IMR-90 (cell line): Measurements from ENCODE around the gene MTRF1L. TPM values are rescaled to one million over a fixed set of nuclear protein-coding genes. Genes with fewer than 3 reads are reported as not detected.
A peak's percentile ranks its signal among the peaks of the same experiment; 100 is the strongest.

Experiments
- ATAC-seq: fragments of 200-7000 bp; cut with Tn5 transposase; 2 replicates; pipeline ENCODE4 v1.9.1; 2020; ENCODE audit warnings: low read depth, mild to moderate bottlenecking, moderate library complexity
- BruUV-seq: library from RNA; stranded (reverse); fragments of 400-500 nt; replicated peaks from 2 replicates; lab custom pipeline; 2021; lab: Mats Ljungman, UMichigan
- CTCF ChIA-PET: fragments of 300-600 bp; formaldehyde crosslinking; extraction: SDS; loops from one replicate; lab custom pipeline; 2021; ENCODE audit warnings: antibody characterized with exemption; lab: Yijun Ruan, JAX
- POLR2A ChIA-PET: fragments of 300-600 bp; sonication (Branson Sonifier 250); formaldehyde crosslinking; loops from one replicate; lab custom pipeline; 2022; ENCODE audit warnings: antibody characterized with exemption; ENCODE audit not compliant: unreplicated experiment; lab: Charles Lee
- DNase-seq: peaks from one replicate; pipeline ENCODE4 v3.0.0; 2013
- H2AFZ ChIP-seq: replicated peaks from 2 replicates; pipeline ENCODE3; 2013; ENCODE audit warnings: low read length, mild to moderate bottlenecking; ENCODE audit not compliant: poor library complexity
- H2AK5ac ChIP-seq: 2 replicates; pipeline ENCODE4 v1.6.1; 2013; ENCODE audit warnings: low read depth, low read length, inconsistent platforms
- H2AK9ac ChIP-seq: replicated peaks from 2 replicates; pipeline ENCODE3; 2013; ENCODE audit warnings: mild to moderate bottlenecking, low read depth, low read length, moderate library complexity; ENCODE audit not compliant: poor library complexity
- H2BK120ac ChIP-seq: 2 replicates; pipeline ENCODE4 v1.6.1; 2013; ENCODE audit warnings: low read depth, low read length, inconsistent platforms
- H2BK15ac ChIP-seq: 3 replicates; pipeline ENCODE4 v1.6.1; 2013; ENCODE audit warnings: low read depth, low read length, inconsistent platforms
- H2BK20ac ChIP-seq: 2 replicates; pipeline ENCODE4 v1.6.1; 2013; ENCODE audit warnings: low read depth, mild to moderate bottlenecking, inconsistent platforms, low read length, moderate library complexity
- H2BK5ac ChIP-seq: 2 replicates; pipeline ENCODE4 v1.6.1; 2013; ENCODE audit warnings: mild to moderate bottlenecking, low read depth, low read length, inconsistent platforms; ENCODE audit not compliant: poor library complexity, severe bottlenecking
- H3K14ac ChIP-seq: replicated peaks from 2 replicates; pipeline ENCODE4 v1.6.1; 2013; ENCODE audit warnings: low read depth, low read length, inconsistent platforms
- H3K18ac ChIP-seq: 2 replicates; pipeline ENCODE4 v1.6.1; 2013; ENCODE audit warnings: low read depth, low read length, control low read depth
- H3K23ac ChIP-seq: 2 replicates; pipeline ENCODE4 v1.6.1; 2013; ENCODE audit warnings: low read depth, low read length, inconsistent platforms
- H3K27ac ChIP-seq: 2 replicates; pipeline ENCODE4 v1.5.1; 2013; ENCODE audit warnings: mild to moderate bottlenecking, control low read depth, low read length; ENCODE audit not compliant: insufficient read depth
- H3K27me3 ChIP-seq: 2 replicates; pipeline ENCODE4 v1.6.1; 2013; ENCODE audit warnings: low read length; ENCODE audit not compliant: control insufficient read depth, insufficient read depth
- H3K36me3 ChIP-seq: 2 replicates; pipeline ENCODE4 v1.6.1; 2013; ENCODE audit warnings: low read length, mixed read lengths; ENCODE audit not compliant: control insufficient read depth, insufficient read depth
- H3K4ac ChIP-seq: 2 replicates; pipeline ENCODE4 v1.6.1; 2013; ENCODE audit warnings: low read depth, low read length, inconsistent platforms
- H3K4me1 ChIP-seq: 2 replicates; pipeline ENCODE4 v1.6.1; 2013; ENCODE audit warnings: low read length, mixed read lengths; ENCODE audit not compliant: control insufficient read depth, insufficient read depth
- H3K4me2 ChIP-seq: 2 replicates; pipeline ENCODE4 v1.6.1; 2013; ENCODE audit warnings: low read depth, mild to moderate bottlenecking, control low read depth, low read length, moderate library complexity
- H3K4me3 ChIP-seq: 2 replicates; pipeline ENCODE4 v1.5.1; 2013; ENCODE audit warnings: low read depth, mild to moderate bottlenecking, control low read depth, low read length, moderate library complexity; ENCODE audit not compliant: insufficient read depth
- H3K56ac ChIP-seq: 2 replicates; pipeline ENCODE4 v1.6.1; 2013; ENCODE audit warnings: low read length, inconsistent platforms; ENCODE audit not compliant: insufficient read depth; ENCODE audit errors: extremely low read depth
- H3K79me1 ChIP-seq, 2 experiments: 2 replicates each; pipeline ENCODE4 v1.6.1; 2013; ENCODE audit warnings: low read length in 2 of 2, inconsistent platforms in 1 of 2, low read depth in 1 of 2
- H3K9ac ChIP-seq: 2 replicates; pipeline ENCODE4 v1.6.1; 2013; ENCODE audit warnings: low read depth, low read length, control low read depth
- H3K9me1 ChIP-seq: 2 replicates; pipeline ENCODE4 v1.6.1; 2013; ENCODE audit warnings: low read length, inconsistent platforms; ENCODE audit not compliant: insufficient read depth
- H3K9me3 ChIP-seq: 2 replicates; pipeline ENCODE4 v1.6.1; 2013; ENCODE audit warnings: low read length; ENCODE audit not compliant: control insufficient read depth, insufficient read depth
- H4K20me1 ChIP-seq: 2 replicates; pipeline ENCODE4 v1.6.1; 2013; ENCODE audit warnings: low read length, inconsistent platforms; ENCODE audit not compliant: insufficient read depth
- H4K5ac ChIP-seq: 2 replicates; pipeline ENCODE4 v1.6.1; 2013; ENCODE audit warnings: mild to moderate bottlenecking, low read depth, low read length, control low read depth
- H4K8ac ChIP-seq, 2 experiments: 2 replicates each; pipeline ENCODE4 v1.6.1; 2013; ENCODE audit warnings: low read depth in 2 of 2, low read length in 2 of 2, control low read depth in 1 of 2, inconsistent platforms in 1 of 2
- H4K91ac ChIP-seq: 2 replicates; pipeline ENCODE4 v1.6.1; 2013; ENCODE audit warnings: low read depth, low read length, inconsistent platforms; ENCODE audit not compliant: insufficient read depth
- CEBPB ChIP-seq: IDR thresholded peaks from 2 replicates; pipeline ENCODE4 v1.6.1; 2012; ENCODE audit warnings: low read depth, low read length, improper control_type of control experiment
- CTCF ChIP-seq: conservative IDR thresholded peaks from 2 replicates; pipeline ENCODE4 v1.5.1; 2012; ENCODE audit warnings: mild to moderate bottlenecking, low read depth, low read length, improper control_type of control experiment
- ELK1 ChIP-seq: fragments of 150-350 bp; IDR thresholded peaks from 2 replicates; pipeline ENCODE4 v1.6.1; 2016; ENCODE audit warnings: low read depth, mild to moderate bottlenecking, low read length, moderate library complexity, borderline replicate concordance
- MAFK ChIP-seq: IDR thresholded peaks from 2 replicates; pipeline ENCODE4 v1.6.1; 2012; ENCODE audit warnings: low read depth, low read length, improper control_type of control experiment
- MAZ ChIP-seq: IDR thresholded peaks from 2 replicates; pipeline ENCODE4 v1.6.1; 2012; ENCODE audit warnings: low read depth, mild to moderate bottlenecking, low read length, improper control_type of control experiment, moderate library complexity, borderline replicate concordance
- RCOR1 ChIP-seq: IDR thresholded peaks from 2 replicates; pipeline ENCODE4 v1.6.1; 2012; ENCODE audit warnings: mild to moderate bottlenecking, low read length, improper control_type of control experiment; ENCODE audit not compliant: insufficient replicate concordance
- USF2 ChIP-seq: fragments of 150-350 bp; IDR thresholded peaks from 2 replicates; pipeline ENCODE4 v1.6.1; 2017; ENCODE audit warnings: mild to moderate bottlenecking, antibody characterized with exemption, low read length, low read depth
- WGBS, 2 experiments: methylation state at CpG; one replicate each; pipeline versions ENCODE4 v1.1.5 to v1.1.7; 2013; ENCODE audit warnings: missing lambda C conversion rate in 2 of 2; ENCODE audit not compliant: insufficient read length in 1 of 2; ENCODE audit errors: extremely low coverage in 2 of 2; 5-methylcytosine and 5-hydroxymethylcytosine counted together
- dilution Hi-C: fragments of 300-500 bp; cut with HindIII; formaldehyde crosslinking; loops from one replicate; pipeline ENCODE4 v1.14.3; 2018; ENCODE audit warnings: low sequenced_read_pairs; ENCODE audit not compliant: unreplicated experiment
- in situ Hi-C: fragments of 300-500 bp; cut with MboI; formaldehyde crosslinking; loops from 3 replicates; pipeline ENCODE4 v1.14.3; 2019; ENCODE audit warnings: low sequenced_read_pairs, inconsistent platforms, mixed read lengths
- intact Hi-C: fragments of 100-400 bp; cut with micrococcal nuclease; formaldehyde crosslinking; loops from 2 replicates; pipeline ENCODE4 v1.10.0; 2022
- polyA plus RNA-seq, 3 experiments: library from polyadenylated mRNA; depleted of rRNA; stranded (reverse); fragments of >200 nt; gene quantifications; 2 replicates each; pipeline ENCODE4 v1.2.3, GENCODE V29; 2012; ENCODE audit warnings: low replicate concordance in 1 of 3
- total RNA-seq: library from RNA; depleted of rRNA; stranded (reverse); fragments of >200 nt; gene quantifications from 2 replicates; pipeline ENCODE4 v1.2.3, GENCODE V29; 2012

Gene MTRF1L
- total and polyA plus RNA-seq, 2 of the 4 experiments (the other 2 are of a cell fraction), result 6.9 to 11.1 TPM

GRCh38 chr6:152976749-152977148 lies 25.8 kb downstream of the MTRF1L start:
- peak overlapping the region; percentile 17 for H2BK5ac ChIP-seq
- H2BK120ac ChIP-seq, result no peak overlapping the region
- H3K4me3 ChIP-seq, result no peak overlapping the region
- H3K27me3 ChIP-seq, result no peaks in the 10 kb centered on the region
- peaks cover 5% of the 10 kb centered on the region for H3K4me1 ChIP-seq
- intact Hi-C loops, result no loop called here
- in situ Hi-C loops, result no loop called here
- TF ChIP-seq CEBPB, result 0 out of 2 replicates have a peak, but pooled peaks have one; percentile 17
- no peak for TF ChIP-seq RCOR1
- TF ChIP-seq ELK1, result no peak
- no peak for TF ChIP-seq MAFK
- no peak for TF ChIP-seq MAZ
- TF ChIP-seq CTCF, result no peak
- TF ChIP-seq USF2, result no peak
- no peak overlapping the region for H2AK9ac ChIP-seq
- peaks cover 5% of the 10 kb centered on the region; the same call in 1 of the 2 replicates for H3K36me3 ChIP-seq
- H2AK5ac ChIP-seq, result no peak overlapping the region
- peak overlapping the region; percentile 74; the same call in 1 of the 2 replicates for H3K18ac ChIP-seq
- peaks cover 19% of the 10 kb centered on the region for H4K20me1 ChIP-seq
- H2AFZ ChIP-seq, result no peak overlapping the region
- ATAC-seq (peak; percentile 12; the same call in 1 of the 2 replicates), DNase-seq (no peak)
- ChIA-PET POLR2A (no interaction called here), CTCF (interaction anchor here (0.6 to 1.2 kb wide), 2 partner anchors 24 to 29 kb away, joined by 3 to 4 read pairs; no protein-coding TSS in a partner anchor)
- peak overlapping the region in 1 of 2 experiments; percentile 63; a peak in 1 of 4 replicates for H4K8ac ChIP-seq
- peaks cover 5% of the 10 kb centered on the region; the same call in 1 of the 2 replicates for H3K9me1 ChIP-seq
- no peak overlapping the region for H3K56ac ChIP-seq
- H3K9me3 ChIP-seq, result no peaks in the 10 kb centered on the region
- no peak overlapping the region for H3K9ac ChIP-seq
- H3K14ac ChIP-seq, result peak overlapping the region; percentile 72
- peak overlapping the region; percentile 90; the same call in 1 of the 2 replicates for H4K5ac ChIP-seq
- BruUV-seq, result no TSS peak
- H2BK20ac ChIP-seq, result peak overlapping the region; percentile 31; the same call in 1 of the 2 replicates
- peaks cover 0 to 7% of the 10 kb centered on the region in 2 experiments; a peak in 2 of 4 replicates for H3K79me1 ChIP-seq
- peak overlapping the region; percentile 78; the same call in 1 of the 2 replicates for H3K23ac ChIP-seq
- peak overlapping the region; percentile 15; the same call in 1 of the 2 replicates for H3K27ac ChIP-seq
- WGBS, 2 experiments, result no CpG with 5 or more reads among the region's 1 CpG
- H3K4ac ChIP-seq, result peak overlapping the region; percentile 52; the same call in 1 of the 2 replicates
- H3K4me2 ChIP-seq, result peak overlapping the region; percentile 72
- no peak overlapping the region for H4K91ac ChIP-seq
- H2BK15ac ChIP-seq, result no peak overlapping the region
- dilution Hi-C loops, result no loop called here
